GM23248 (cell line): Measurements from ENCODE around the gene GCAT.

ENCODE experiments used
- EZH2 ChIP-seq: fragments of 200-600 bp; sonication (generic); IDR thresholded peaks from 2 replicates; pipeline ENCODE4 v1.6.1; 2018; ENCODE audit warnings: antibody characterized with exemption, mild to moderate bottlenecking; ENCODE audit not compliant: insufficient read depth, poor library complexity, severe bottlenecking
- EZH2phosphoT487 ChIP-seq: fragments of 200-600 bp; sonication (generic); IDR thresholded peaks from 2 replicates; pipeline ENCODE4 v1.6.1; 2018; ENCODE audit warnings: antibody characterized with exemption, moderate library complexity, mild to moderate bottlenecking, low read depth; ENCODE audit not compliant: insufficient read depth

DNA sequence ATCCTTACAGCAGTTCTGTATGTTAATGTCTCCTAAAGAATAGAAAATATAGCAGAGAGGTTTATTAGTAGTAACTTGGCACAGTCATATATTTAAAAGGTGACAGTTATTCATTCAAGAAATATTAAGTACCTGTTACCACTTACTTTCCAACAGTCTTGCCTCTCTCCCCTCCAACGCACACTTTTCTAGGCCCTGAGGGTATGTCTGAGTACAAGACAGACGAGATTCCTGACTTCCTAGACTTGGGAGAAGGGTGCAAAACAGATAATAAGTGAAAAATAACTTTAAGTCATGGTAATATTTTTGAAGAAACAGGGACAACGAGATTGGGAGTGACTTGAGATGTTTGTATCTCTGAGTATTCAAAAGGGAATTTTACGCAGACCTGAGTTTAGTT lies 43.1 kb downstream of the GCAT start:
- TF ChIP-seq EZH2 (no peak), EZH2phosphoT487 (no peak)
